Retina (tissue), 1 donor: ENCODE data around the gene CRACDL.
A peak's percentile ranks its signal among the peaks of the same experiment; 100 is the strongest.

Experiments
- DNase-seq: peaks from one replicate; pipeline ENCODE4 v3.0.0-alpha.2; 2016

Gene CRACDL

DNA sequence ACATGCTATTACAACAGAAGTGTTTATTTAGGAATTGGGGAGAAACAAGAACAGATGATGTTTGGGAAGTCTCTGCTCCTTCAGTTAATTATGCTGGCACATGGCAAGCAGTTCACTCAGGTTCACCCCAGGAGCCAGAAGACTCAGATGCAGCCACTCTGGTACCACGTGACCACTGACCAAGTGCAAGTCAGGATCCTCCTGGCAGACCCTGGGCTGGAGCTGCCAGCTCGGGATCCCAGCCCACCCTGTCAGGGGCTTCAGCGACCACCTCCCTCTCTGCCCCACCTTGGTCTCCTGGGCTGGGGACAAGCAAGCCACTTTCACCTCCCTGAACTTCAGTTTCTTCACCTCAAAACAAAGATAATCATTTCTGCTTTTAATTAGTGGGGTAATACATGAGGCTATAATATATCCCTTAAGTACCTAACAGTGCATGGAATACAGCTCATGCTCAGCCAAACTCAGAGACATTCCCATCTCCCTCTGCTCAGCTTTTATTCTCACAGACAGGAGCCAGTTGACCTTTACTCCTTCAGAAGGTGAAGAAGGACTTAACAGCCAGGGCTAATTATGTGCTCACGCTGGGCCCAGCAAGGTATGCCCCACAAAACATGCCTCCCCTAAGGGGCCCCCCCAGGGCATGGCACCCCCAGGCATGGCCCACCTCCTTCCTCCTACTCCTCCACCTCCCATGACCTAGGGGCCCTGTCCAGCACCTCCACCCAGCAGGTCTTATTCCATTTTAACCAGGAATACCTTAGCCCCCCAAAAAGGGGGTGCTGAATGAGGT is 11.8 kb downstream of the CRACDL start:
- DNase-seq: no peak

DNA sequence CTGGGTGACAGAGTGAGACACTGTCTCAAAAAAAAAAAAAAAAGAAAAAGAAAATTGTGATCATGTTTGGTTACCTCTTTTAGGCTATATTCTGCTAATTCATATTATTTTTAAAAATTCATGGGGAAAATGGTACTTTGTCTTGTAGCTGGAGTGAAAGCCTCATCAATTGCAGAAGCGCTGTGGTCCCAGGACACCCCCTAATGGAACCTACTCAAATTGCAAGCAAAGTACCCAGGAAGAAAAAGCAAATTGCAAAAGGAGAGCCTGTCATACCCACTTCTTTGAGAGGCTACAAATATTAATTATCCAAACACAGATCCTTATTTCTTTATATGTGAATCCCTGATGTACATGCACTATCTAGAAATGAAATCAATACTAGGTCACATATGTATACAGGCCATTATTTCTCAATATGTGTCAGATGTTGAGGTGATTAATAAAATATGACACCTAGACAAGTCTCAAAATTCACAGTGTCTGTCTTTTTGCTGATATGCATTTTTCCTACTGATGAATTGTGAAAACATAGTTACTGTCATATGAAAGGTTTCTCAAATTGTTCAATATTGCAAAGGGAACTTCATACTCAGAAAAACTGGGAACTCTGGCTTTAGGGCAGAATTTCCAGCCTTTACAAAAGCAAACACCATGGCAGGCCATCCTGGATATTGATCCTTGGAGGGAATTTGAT is 12.6 kb downstream of the CRACDL start:
- DNase-seq: no peak

DNA sequence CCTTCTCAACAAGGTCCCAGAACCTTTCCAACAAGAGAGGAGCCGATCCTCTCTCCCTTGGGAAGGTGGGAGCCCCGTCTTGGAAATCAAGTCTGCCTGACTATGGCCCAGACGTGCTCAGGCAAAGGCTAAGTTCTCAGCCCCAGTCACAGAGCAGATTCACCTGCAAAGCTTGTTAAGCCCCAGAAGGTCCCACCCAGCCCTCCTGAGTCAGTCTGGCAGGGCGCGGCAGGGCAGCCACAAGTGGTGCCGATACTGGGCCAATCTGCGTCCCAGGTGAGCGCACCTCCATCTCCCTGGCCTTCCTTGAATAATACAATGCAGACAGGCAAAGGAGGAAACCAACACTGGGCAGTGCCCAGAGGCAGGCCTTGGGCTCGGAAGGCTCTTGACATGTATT is 15.0 kb downstream of the CRACDL start:
- no peak for DNase-seq

DNA sequence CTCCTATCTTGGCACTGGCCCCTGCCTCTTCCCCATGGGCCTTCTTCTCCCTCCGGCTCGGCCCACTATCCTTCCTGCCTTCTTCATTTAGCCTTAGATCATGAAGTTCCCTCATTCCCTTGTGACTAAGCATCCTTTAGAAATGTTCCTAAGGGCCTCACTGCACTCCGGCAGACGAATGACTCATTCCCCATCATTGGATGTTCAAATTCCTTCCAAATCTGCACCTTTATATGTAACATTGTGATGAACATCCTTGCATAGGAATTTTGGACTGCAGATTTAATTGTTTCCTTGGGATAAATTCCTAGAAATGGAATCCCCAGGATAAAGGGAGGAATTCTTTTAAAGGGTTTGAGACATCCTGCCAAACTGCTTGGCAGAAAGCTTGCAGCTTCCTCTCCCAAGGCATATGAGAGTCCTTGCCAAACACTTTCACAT is 19.0 kb downstream of the CRACDL start:
- DNase-seq: no peak

DNA sequence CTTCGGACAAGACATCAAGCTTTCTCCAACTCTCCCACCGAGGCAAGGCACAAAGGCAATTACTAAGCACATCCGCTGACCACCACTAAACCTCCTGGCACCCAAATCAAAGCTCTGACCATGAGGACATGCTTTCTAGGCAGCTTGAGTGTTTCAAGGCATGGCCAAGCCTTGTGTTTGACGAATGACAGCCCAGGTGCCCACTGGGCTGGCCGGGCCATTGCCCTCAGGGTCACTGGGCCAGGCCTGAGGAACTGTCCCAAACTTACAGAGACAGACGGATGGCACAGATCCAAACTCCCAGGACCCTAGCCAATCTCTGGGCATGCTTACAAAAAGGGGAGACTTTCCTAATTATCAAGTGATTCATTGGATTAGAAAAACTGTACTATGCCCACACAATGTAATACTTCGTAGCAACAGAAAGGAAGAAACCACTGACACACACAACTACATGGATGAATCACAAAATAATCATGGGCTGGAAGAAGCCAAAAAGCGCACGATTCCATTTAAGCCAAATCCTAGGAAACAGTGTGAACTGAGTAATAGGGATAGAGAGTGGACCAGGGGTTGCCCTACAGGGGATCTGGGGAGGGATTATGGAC is 20.2 kb downstream of the CRACDL start:
- no peak for DNase-seq

DNA sequence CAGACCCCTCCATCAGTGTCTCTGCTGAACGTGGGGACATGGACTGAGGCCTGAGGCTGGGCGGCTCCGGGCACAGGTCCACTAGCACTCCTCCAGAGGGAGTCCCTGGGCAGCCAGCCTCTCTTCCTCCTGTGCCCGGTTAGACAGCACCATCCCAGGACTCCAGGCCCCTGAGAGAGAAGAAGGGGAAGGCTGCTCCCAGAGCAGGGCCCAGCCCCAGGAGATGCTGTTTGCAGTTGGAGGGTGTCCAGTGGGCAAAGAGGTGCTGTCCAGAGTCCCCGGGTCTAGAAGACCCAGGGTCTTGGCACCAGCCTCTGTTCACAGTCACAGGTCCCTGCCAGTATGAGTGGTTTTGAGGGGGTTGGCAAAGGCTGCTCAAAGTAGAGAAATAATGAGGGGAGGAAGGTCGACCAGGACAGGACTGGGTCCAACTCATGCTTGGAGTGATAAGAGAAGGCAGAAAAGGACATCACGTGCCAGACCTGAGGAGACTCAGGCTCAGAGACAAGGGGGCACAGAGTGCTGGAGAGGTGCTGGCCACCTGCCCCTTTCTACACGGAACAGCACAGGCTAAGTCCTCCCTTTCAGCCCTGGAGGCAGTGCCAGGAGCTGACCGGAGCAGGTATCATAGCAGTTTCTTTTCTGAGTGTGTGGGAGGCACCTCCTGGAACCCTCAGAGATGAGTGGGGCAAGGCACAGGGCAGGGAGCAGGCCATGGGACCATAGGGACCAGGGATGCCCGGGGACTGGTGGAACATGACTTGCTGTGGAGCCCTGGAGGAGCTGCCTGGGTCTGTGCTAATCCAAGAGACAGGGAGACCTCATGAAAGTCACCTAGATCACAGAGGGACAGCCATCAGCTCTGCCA is 21.1 kb downstream of the CRACDL start:
- DNase-seq: no peak

DNA sequence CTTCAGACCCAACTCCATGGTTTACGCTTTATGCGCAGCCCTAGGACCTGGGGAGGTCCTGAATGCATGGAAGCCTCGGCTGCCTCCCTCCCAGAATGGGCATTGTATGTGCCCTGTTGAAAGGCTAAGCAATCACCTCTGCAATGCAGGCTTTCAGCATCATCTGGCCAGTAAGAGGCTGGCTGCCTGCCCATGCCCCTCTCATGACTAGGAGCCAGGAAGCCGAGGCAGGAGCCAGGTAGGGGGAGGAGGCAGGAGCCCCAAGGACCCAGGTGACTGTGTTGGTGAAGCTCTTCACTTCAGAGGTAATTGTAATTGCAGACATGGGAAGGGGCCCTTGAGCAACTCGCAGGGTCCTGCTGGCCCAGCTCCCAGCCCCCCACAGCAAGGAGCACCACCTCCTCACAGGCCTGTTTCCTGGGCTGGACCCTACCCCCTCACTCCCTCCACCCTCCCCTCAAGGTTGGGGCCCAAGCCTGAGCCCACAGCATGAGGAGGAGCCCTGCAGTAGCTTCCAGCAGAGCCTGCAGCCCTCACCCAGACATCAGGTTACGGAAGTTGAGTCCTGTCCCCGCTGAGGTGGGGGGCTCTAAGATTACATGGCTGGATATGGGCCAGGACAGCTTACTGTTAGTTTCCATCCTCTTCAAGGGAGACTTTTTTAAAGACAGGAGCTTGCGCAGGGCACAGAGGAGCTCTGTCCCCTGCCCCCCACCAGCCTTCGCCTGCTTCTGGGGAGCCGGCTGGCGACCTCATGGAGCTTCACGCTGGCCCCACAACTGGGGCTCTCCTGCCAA is 21.9 kb downstream of the CRACDL start:
- no peak for DNase-seq

DNA sequence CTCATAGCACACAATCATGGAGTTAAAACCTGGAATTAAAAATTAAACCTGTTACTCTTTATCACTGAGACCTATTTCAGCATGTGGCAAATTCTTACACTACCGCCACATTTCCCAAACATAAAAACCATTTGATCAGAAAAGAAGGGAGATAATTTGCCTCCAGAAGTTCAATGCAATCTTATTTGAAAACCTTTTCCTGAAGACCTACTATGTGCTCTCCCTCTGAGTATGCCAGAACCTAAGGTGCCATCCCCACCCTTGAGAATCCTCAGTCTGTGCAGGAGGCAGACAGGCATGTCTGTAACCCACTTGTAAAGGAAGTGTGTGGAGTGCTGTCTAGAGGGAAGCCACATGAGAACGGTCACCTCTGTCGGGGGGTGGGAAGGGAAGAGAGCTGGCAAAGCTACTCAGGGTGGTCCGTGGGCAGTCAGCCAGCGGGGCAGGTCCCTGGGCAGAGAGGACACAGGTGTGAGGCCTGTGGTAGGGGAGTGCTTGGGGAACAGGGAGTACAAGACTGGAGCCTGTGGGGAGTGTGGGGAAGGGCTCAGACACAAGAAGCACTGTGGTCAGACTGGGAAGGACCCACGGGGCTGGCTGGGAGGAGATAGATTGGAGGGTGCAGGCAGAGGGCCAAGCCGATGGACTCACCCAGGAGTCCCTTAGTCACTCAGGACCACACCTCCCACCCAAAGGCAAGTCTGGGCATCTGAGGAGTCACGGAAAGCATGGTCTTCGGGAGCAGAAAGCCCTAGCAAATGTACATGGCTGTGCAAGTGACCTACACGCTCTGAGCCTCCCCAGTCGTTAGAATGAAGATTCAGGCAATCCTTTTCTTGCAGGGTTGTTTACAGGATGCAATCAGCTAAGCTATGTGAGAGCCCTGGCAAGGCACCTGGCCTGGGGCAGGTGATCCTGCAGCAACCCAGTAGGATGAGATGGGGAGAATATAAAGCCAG is 22.8 kb downstream of the CRACDL start:
- DNase-seq: no peak

DNA sequence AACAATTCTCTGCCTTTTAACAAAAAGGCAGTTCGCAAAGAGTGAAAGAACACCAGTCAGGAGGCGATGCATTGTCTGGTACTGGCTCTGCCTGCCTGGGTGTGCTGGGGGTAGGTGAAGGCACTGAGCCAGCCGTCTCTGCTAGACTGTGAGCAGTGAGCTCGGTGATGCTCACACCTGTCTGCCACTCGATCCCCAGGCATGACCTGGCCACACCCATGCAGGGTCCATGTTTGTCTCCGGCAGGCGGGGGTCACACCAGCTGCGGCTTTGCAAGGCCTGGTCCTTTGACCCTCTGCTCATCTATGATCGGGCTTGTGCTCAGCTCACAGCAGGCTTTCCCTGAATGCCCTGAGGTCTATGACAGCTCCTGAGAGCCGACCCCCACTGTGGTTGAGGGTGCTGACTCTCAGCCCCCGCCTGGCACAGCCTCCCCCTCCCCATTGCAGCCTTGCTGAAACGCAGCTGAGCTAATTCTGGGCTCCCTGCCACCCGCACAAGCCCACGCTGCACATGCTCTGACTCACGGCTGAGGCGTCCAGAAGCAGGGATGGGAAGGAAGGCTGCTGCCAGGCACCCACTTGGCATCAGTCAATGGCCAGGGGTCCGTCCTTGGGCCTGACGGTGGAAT is 23.7 kb downstream of the CRACDL start:
- no peak for DNase-seq

DNA sequence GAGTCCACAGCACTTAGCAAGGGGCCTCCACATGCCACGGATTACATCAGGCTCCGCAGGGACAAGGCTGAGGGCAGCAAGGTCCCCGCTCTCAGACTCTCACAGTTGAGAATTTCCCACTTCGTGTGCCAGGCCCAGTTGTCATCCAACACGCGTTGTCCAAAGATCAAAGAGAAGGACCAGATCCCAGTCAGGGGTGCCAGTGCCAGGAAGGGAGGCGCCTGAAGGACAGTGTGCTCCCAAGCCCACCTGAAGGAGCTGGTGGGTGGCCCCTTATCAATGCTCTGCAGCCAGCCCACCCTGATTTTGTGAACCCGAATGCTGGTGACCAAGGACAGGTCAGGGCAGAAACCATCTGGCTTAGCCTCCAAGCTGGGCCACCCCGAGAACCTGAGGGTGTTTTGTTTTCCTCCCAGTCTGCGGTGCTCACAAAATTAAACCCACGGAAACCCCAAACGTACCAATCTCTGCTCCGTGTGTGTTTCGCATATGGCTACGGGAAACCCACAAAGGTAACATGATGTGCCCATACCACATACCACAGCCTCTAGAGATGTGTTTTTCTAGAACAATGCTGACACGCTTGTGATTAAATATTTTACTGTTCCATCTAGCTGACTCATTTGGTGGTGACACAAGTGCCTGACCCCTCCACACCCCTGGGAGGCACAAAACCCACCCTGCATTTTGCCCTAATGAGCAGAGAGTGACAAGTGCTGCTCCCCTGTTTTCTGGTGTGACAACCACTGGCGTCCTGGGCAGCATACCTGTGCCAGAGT is 24.5 kb downstream of the CRACDL start:
- DNase-seq: no peak

DNA sequence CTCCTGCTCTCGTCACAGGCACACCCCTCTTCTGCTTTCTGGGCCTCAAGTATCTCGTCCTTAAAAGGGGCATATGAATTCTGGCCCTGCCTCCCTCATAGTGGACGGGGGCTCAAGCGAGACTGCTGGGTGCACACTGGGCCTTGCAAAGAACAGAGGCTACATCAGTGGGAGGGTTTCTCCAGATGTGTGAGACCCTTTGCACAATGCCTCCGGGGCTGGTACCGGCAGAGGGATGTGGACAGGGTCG is 25.0 kb downstream of the CRACDL start:
- no peak for DNase-seq

DNA sequence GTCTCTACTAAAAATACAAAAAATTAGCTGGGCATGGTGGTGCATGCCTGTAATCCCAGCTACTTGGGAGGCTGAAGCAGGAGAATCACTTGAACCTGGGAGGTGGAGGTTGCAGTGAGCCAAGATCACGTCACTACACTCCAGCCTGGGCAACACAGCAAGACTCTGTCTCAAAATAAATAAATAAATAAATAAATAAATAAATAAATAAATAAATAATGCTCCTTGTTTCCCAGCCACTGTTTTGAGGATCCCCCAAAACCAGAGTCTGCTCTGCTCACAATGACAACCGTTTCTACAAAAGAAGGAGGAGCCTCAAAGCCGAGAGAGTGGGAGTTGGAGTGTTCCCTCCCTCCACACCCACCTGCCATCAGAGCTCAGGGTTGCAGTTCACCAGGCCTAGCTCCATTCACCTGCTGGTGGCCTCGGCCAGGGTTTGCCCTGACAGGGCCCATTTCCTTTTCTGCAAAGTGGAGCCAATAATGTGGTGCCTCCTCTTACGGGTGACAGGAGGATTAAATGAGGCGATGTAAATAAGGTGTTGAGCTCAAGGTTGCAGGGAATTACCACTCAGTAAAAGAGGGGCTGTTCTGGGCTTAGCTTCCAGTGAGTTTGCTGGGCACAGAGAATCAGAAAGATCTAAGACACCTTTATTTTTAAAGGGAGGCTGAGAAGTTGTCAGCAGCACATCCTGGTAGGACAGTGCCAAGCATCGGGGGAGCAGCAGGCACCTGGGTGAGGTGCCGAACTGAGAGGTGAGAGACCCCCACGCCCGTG is 25.5 kb downstream of the CRACDL start:
- DNase-seq: no peak

DNA sequence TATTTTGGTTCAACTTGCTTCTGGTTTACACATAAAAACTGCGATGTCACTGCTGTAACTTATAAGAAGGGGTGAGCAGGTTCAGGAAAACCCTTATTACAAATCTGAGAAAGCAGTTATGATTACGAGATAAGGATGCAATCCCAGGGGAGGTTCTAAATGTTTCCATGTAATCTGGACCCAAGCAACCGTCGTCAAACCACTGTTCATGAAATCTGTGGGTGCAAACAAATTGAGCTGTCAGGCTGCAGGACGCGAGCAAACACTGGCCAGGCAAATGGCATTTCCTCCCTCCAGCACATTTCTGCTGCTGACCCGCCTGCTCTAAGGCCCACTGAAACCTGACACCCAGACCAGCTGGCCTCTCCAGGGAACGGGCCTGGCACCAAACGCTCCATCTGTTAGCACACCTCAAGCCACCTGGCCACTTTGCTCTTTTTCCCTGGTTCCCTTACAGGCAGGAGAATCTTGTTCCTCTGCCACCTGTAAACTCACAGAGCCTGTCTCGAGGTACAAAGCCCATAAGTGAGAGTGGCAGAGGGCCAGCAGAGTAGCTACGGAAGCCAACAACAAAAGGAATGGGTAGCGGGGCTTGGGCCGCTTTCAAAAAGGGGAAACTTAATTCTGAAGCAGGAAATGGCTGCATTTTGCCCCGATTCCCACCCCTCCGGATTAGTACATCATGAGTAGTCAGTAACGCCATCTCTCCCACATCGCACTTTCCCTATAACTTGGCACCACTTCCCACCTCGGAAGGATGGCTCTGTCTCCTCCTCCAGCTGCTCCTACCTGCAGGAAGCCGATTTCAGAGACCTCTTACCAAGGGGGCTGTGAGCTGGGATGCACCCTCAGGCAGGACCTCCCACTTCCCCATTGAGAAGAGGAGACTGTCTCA is 26.5 kb downstream of the CRACDL start:
- DNase-seq: peak; percentile 67

DNA sequence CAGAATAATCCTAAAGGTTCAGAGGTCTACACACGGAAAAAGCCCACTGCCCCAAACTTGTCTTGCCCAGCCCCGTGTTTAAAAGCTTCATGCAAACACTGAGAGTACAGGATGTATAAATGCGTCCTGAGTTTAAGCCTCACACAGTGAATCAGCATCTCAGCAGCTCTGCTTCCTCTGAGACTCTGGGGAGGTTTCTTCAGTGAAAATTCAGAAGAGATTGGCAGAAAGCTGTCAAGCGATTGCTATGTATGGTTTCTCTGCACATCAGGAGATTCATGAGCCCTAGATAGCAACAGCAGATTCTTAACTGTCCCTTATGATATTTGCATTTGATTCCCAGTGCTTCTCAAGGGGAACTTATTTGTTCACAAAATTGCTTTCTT is 27.1 kb downstream of the CRACDL start:
- DNase-seq: no peak

DNA sequence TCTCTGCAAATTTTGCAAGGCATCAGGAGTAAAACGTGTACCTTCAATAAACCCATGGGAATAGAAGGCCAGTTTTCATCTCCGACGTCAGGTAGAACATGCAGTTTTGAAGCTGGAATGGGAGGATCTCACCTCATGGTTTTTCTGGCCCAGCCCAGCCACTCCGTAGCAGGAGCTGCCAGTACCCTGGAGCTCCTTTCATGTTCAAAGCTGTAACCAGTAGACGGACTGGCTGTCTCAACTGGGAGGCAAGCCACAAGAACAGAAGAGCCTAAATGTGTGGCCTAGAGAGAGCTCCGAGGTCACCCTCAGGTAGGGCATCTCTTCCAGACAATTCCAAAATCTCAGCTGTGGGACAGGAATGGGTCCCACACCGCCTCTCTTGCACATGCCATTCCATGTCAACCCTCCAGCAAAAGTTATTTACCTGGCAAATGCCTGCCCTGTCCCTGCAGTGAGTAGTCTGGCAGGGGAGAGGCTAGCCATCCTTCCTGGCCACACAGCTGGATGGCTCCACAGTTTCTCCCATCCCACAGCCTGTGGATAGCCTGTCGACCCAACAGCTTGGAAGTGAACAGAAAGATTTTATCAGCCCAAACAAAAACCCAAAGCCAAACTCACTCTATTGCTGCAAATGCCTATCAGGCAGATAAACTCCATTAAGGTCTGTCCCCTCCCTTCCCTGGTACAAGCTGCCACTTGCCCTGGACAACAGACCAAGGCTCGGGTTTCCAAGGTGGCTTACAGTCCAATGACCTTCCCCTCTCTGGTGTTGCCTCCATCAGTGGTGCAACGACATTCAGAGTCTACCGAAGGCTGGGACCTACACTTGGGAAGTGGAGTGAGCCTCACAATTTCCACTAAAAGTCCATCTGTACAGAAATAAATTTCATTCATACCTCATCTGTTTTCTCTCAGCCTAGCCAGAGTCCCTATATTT is 27.8 kb downstream of the CRACDL start:
- no peak for DNase-seq

DNA sequence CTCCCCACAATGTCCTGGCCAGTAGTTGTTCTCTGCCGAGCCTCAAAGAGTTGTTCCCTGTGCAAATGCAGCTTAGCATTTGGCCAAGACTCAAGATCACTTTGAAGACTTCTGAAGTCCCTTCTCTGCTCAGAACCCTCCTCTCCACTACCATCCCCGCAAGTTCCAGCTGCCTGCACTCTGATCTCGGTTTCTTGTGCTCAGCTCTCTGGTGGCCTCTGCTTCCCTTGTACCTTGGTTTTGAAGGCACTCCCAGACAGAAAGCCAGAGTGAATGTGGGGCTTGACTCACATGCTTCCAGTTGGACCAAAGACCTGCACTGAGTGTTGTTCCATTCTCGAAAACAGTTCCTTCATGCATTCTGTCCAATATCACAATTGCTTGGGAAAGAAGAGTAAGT is 28.6 kb downstream of the CRACDL start:
- no peak for DNase-seq
